ENCODE data around the gene UGT1A1.

GRCh38 chr2:233799716-233800115, 39.6 kb downstream of the UGT1A1 start:
- no peak for TF ChIP-seq CTCF (IDR thresholded peaks at IDR 0.05)
- no peak for TF ChIP-seq POLR2A (IDR thresholded peaks at IDR 0.05)

Measured in Peyer's patch (tissue), 4 donors.